LNCaP clone FGC (cell line): ENCODE data around the gene ZBTB25.

ENCODE experiments used
- DNase-seq: peaks from one replicate; pipeline ENCODE4 v3.0.0-alpha.2; 2011; ENCODE audit warnings: low read depth
- H3K4me3 ChIP-seq: 2 replicates; pipeline ENCODE4 v1.5.1; 2011; ENCODE audit warnings: mild to moderate bottlenecking, low read depth, low read length, control low read depth
- TF ChIP-seq, protein P1 (sequence below): IDR thresholded peaks from 2 replicates; pipeline ENCODE4 v1.5.1; 2012; ENCODE audit warnings: mild to moderate bottlenecking; ENCODE audit not compliant: control insufficient read depth, insufficient read depth; ENCODE audit errors: extremely low read depth

The ZBTB25 gene

DNA sequence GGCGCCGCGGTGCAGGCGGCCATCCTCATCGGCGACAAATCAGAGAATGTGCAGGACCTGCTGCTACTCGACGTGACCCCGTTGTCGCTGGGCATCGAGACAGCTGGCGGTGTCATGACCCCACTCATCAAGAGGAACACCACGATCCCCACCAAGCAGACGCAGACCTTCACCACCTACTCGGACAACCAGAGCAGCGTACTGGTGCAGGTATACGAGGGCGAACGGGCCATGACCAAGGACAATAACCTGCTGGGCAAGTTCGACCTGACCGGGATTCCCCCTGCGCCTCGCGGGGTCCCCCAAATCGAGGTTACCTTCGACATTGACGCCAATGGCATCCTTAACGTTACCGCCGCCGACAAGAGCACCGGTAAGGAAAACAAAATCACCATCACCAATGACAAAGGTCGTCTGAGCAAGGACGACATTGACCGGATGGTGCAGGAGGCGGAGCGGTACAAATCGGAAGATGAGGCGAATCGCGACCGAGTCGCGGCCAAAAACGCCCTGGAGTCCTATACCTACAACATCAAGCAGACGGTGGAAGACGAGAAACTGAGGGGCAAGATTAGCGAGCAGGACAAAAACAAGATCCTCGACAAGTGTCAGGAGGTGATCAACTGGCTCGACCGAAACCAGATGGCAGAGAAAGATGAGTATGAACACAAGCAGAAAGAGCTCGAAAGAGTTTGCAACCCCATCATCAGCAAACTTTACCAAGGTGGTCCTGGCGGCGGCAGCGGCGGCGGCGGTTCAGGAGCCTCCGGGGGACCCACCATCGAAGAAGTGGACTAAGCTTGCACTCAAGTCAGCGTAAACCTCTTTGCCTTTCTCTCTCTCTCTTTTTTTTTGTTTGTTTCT is 38.6 kb upstream of the ZBTB25 start:
- no peak for DNase-seq
- TF ChIP-seq, protein P1, sequence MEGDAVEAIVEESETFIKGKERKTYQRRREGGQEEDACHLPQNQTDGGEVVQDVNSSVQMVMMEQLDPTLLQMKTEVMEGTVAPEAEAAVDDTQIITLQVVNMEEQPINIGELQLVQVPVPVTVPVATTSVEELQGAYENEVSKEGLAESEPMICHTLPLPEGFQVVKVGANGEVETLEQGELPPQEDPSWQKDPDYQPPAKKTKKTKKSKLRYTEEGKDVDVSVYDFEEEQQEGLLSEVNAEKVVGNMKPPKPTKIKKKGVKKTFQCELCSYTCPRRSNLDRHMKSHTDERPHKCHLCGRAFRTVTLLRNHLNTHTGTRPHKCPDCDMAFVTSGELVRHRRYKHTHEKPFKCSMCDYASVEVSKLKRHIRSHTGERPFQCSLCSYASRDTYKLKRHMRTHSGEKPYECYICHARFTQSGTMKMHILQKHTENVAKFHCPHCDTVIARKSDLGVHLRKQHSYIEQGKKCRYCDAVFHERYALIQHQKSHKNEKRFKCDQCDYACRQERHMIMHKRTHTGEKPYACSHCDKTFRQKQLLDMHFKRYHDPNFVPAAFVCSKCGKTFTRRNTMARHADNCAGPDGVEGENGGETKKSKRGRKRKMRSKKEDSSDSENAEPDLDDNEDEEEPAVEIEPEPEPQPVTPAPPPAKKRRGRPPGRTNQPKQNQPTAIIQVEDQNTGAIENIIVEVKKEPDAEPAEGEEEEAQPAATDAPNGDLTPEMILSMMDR, result no peak
- no peak overlapping the region for H3K4me3 ChIP-seq

DNA sequence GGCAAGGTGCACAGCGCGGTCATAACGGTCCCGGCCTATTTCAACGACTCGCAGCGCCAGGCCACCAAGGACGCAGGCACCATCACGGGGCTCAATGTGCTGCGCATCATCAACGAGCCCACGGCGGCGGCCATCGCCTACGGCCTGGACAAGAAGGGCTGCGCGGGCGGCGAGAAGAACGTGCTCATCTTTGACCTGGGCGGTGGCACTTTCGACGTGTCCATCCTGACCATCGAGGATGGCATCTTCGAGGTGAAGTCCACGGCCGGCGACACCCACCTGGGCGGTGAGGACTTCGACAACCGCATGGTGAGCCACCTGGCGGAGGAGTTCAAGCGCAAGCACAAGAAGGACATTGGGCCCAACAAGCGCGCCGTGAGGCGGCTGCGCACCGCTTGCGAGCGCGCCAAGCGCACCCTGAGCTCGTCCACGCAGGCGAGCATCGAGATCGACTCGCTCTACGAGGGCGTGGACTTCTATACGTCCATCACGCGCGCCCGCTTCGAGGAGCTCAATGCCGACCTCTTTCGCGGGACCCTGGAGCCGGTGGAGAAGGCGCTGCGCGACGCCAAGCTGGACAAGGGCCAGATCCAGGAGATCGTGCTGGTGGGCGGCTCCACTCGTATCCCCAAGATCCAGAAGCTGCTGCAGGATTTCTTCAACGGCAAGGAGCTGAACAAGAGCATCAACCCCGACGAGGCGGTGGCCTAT is 37.8 kb upstream of the ZBTB25 start:
- H3K4me3 ChIP-seq, result no peak overlapping the region
- TF ChIP-seq, protein P1, result no peak
- no peak for DNase-seq

DNA sequence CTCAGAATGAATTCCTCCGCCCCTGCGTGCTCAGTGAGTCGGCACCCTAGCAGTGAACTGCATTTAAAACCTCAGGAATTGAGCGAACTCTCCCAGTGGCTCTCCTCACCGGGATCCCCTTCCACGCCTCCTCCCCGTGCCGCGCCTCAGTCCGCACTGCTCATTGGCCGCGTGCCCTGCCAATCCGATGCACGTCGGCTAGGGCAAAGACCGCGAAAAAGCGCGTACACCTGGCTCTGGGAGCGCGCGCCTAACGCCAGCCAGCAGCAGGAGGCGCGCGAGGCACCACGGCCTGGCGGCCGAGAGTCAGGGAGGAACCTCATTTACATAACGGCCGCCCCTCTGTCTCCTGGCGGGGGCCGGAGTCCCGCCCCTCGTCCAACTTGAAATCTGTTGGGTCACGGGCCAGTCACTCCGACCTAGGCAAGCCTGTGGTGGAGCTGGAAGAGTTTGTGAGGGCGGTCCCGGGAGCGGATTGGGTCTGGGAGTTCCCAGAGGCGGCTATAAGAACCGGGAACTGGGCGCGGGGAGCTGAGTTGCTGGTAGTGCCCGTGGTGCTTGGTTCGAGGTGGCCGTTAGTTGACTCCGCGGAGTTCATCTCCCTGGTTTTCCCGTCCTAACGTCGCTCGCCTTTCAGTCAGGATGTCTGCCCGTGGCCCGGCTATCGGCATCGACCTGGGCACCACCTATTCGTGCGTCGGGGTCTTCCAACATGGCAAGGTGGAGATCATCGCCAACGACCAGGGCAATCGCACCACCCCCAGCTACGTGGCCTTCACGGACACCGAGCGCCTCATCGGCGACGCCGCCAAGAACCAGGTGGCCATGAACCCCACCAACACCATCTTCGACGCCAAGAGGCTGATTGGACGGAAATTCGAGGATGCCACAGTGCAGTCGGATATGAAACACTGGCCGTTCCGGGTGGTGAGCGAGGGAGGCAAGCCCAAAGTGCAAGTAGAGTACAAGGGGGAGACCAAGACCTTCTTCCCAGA is 36.9 kb upstream of the ZBTB25 start, which contains the start of gene HSPA2:
TSS of gene HSPA2 (plus strand) at position 534 of the 995 bp plus-strand sequence. CDS start at position 643, 109 bp downstream.
- peak; percentile 76 for DNase-seq
- TF ChIP-seq, protein P1, result peak; percentile 65
- peak within 1 kb of the TSS; percentile 44 for H3K4me3 ChIP-seq

GRCh38 chr14:64536488-64537245 is 33.0 kb upstream of the ZBTB25 start:
- TF ChIP-seq, protein P1, result no peak
- H3K4me3 ChIP-seq, result no peak overlapping the region
- DNase-seq, result no peak

GRCh38 chr14:64531567-64531966 is 27.9 kb upstream of the ZBTB25 start:
- TF ChIP-seq, protein P1, result no peak
- no peak overlapping the region for H3K4me3 ChIP-seq

DNA sequence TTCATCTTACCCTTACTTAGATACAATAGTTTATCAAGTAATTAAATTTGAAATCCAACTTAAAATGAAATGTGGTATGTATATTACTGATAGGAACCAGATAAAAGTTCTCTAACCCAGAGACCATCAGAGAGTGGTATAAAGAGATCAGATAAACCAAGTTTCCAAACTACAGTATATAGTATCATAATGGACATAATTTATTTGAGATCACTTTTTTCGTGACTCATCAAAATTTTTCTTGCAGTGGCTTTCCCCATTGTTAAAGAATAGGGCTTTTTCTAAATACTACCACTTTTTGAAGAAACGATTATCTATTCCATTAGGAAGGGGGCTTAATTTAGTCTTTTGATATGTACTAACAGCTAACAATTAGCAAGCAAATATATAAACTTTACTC is 21.7 kb upstream of the ZBTB25 start:
- no peak for DNase-seq
- TF ChIP-seq, protein P1, result no peak
- no peak overlapping the region for H3K4me3 ChIP-seq

More at GRCh38 chr14:64531567-64531966, 27.9 kb upstream of the ZBTB25 start:
- DNase-seq, result no peak
